Measurements from ENCODE around the gene CBY2. TPM values are rescaled to one million over a fixed set of nuclear protein-coding genes. Genes with fewer than 3 reads are reported as not detected.

CBY2 gene
- total RNA-seq, 4 donors from 2014 or later: 0.27 TPM; not detected in 3

DNA sequence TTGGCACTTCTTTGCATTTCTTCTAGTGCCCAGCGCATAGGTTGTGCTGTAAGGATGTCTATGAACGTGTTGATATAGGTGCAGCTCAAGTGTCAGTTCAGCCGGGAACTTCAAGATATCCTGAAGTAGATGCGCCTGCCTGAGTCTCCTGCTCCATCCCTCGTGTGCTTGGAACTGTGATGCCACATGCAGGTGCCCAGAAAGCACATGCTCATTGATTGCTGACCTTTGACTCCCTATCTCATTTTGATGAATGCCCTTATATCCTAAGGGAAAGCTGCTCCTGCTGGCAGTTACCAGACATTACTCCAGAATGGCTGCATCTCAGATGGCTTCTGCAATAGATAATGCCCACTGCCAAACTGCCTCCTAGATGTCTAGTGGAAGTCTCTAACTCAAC is 40.9 kb downstream of the CBY2 start:
- no peaks in the 10 kb centered on the region for H3K36me3 ChIP-seq
- no peaks in the 10 kb centered on the region for H3K4me1 ChIP-seq
- no peak for DNase-seq
- 67 to 70% methylated on average over 5 of the region's 5 CpGs for WGBS, 2 donors
- H3K27me3 ChIP-seq: no peaks in the 10 kb centered on the region
- no peak overlapping the region for H3K4me3 ChIP-seq (replicated peaks in 1 of 3)
- no peaks in the 10 kb centered on the region for H3K9me3 ChIP-seq
- intact Hi-C loops (cut with DNase I): no loop called here
- TF ChIP-seq POLR2A (IDR thresholded peaks at IDR 0.05): no peak
- TF ChIP-seq, protein P1, sequence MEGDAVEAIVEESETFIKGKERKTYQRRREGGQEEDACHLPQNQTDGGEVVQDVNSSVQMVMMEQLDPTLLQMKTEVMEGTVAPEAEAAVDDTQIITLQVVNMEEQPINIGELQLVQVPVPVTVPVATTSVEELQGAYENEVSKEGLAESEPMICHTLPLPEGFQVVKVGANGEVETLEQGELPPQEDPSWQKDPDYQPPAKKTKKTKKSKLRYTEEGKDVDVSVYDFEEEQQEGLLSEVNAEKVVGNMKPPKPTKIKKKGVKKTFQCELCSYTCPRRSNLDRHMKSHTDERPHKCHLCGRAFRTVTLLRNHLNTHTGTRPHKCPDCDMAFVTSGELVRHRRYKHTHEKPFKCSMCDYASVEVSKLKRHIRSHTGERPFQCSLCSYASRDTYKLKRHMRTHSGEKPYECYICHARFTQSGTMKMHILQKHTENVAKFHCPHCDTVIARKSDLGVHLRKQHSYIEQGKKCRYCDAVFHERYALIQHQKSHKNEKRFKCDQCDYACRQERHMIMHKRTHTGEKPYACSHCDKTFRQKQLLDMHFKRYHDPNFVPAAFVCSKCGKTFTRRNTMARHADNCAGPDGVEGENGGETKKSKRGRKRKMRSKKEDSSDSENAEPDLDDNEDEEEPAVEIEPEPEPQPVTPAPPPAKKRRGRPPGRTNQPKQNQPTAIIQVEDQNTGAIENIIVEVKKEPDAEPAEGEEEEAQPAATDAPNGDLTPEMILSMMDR (IDR thresholded peaks at IDR 0.05): no peak
- H3K27ac ChIP-seq: no peak overlapping the region

DNA sequence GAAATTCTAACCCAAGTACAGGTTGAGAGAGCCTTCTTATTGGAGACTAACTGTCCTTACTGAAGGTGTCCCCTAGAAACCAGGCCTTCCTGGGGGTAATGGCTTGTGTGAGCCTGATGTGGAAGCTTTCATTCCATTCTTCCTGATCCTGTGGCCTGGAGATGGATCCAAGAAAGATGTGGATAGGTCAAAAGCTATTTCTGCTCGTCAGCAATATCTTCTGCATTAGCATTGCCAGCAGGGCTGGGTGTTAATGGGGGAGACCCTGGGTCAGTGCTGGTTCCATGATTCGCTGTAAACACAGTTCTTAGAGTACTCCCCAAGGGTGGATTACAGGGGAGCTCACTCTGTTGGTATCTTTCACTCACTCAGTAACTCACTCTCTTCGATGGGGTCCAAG is 42.9 kb downstream of the CBY2 start:
- intact Hi-C loops (cut with DNase I): no loop called here
- 93 to 94% methylated on average over 3 of the region's 3 CpGs for WGBS, 2 donors

DNA sequence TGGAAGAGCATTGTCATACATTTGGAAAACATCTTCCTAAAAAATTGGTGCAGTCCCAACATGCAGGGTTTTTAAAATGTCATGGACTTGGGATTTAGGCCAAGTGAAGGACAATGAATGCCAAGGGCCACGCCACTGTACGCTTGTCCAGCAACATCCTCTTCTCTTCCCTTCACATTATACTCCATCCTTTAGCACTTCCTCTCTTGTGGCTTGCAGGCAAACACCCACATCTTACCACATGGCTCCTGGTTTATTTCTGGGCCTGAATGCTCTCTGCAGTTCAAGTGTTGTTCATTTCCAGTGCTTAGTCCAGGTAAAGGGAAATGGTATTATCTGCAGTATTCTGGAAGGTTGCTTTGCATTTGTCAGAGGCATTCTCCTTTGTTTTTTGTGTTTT is 45.0 kb downstream of the CBY2 start:
- DNase-seq: no peak
- no peaks in the 10 kb centered on the region for H3K27me3 ChIP-seq
- no peaks in the 10 kb centered on the region for H3K4me1 ChIP-seq
- H3K27ac ChIP-seq: no peak overlapping the region
- 81 to 84% methylated on average over 2 of the region's 2 CpGs for WGBS, 2 donors
- H3K9me3 ChIP-seq: no peaks in the 10 kb centered on the region
- intact Hi-C loops (cut with DNase I): no loop called here
- no peaks in the 10 kb centered on the region for H3K36me3 ChIP-seq
- no peak for TF ChIP-seq POLR2A (IDR thresholded peaks at IDR 0.05)
- TF ChIP-seq, protein P1 (IDR thresholded peaks at IDR 0.05): no peak
- no peak overlapping the region for H3K4me3 ChIP-seq (replicated peaks in 1 of 3)

More for the DNA sequence above, 42.9 kb downstream of the CBY2 start:
- H3K4me3 ChIP-seq (replicated peaks in 1 of 3): no peak overlapping the region
- TF ChIP-seq, protein P1 (IDR thresholded peaks at IDR 0.05): no peak
- no peak for TF ChIP-seq POLR2A (IDR thresholded peaks at IDR 0.05)
- H3K9me3 ChIP-seq: no peaks in the 10 kb centered on the region
- no peaks in the 10 kb centered on the region for H3K36me3 ChIP-seq
- no peaks in the 10 kb centered on the region for H3K27me3 ChIP-seq
- no peak for DNase-seq
- no peaks in the 10 kb centered on the region for H3K4me1 ChIP-seq
- no peak overlapping the region for H3K27ac ChIP-seq

DNA sequence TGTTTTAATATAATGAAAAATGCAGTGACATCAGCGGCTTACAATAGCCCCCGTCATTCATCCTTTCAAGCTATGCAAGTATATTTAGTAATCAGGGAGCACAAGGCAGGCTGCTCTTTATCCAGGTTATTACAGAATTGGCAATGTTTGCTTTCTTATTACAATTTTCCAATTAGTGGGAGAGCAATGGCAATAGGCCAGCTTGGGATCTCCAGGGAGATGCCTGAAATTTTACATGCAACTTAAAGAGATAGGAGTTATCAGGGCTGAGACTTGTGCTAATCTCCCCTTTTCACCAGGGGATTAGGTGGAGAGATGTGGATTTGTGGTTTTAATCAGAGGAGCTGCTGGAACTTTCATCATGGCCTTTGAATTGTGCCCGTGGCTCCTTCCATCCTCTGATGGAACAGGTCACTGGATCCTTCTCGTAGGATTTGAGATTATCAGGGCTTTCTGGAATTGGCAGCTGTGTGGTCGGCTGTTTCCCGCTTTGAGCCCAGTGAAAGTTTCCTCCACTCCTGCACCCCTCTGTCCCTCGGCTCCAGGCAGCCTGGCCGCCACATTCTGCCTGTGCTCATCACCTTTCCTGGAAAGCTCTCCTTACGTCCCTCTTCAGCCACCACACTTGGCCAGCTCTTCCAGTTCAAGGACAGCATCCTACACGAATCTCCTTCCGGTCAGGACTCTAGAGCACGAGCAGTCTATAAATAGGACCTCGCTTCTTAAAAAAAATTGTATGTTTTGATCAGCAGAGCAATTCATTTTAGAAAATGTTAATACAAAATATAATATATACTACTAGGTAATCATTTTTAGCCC is 47.0 kb downstream of the CBY2 start:
- TF ChIP-seq, protein P1 (IDR thresholded peaks at IDR 0.05): no peak
- TF ChIP-seq POLR2A (IDR thresholded peaks at IDR 0.05): no peak
- 34 to 51% methylated on average over 13 of the region's 13 CpGs for WGBS, 2 donors
- no peaks in the 10 kb centered on the region for H3K27me3 ChIP-seq
- H3K27ac ChIP-seq: no peak overlapping the region
- no peaks in the 10 kb centered on the region for H3K4me1 ChIP-seq
- no peaks in the 10 kb centered on the region for H3K9me3 ChIP-seq
- intact Hi-C loops (cut with DNase I): no loop called here
- H3K4me3 ChIP-seq (replicated peaks in 1 of 3): no peak overlapping the region
- DNase-seq: no peak
- H3K36me3 ChIP-seq: no peaks in the 10 kb centered on the region

DNA sequence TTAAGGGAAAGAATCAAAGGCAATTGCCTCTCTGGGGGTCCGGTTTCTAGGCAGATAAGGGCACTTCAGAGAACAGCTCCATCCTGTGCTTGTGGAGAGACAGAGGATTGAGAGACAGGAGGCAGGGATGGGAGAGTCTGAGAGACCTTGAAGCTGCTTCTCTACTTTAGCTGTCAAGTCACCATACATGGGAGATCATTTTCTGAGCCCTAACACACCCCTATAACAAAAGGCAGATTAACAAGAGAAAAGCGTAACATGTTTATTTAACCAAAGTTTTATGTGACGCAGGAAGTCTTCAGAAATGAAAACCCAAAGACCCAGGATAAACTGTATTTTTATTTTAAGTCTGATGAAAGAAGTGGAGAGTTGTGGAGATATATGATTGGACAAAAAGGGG is 48.4 kb downstream of the CBY2 start:
- no peak overlapping the region for H3K4me3 ChIP-seq (replicated peaks in 1 of 3)
- intact Hi-C loops (cut with DNase I): no loop called here
- 83 to 87% methylated on average over 3 of the region's 3 CpGs for WGBS, 2 donors
- no peak for TF ChIP-seq POLR2A (IDR thresholded peaks at IDR 0.05)
- TF ChIP-seq, protein P1 (IDR thresholded peaks at IDR 0.05): no peak
- H3K4me1 ChIP-seq: no peaks in the 10 kb centered on the region
- no peaks in the 10 kb centered on the region for H3K27me3 ChIP-seq
- no peaks in the 10 kb centered on the region for H3K9me3 ChIP-seq
- no peak for DNase-seq
- no peak overlapping the region for H3K27ac ChIP-seq
- no peaks in the 10 kb centered on the region for H3K36me3 ChIP-seq
